HG03558 (cell line): Measurements from ENCODE around the gene TEX11.
"Not testable (repeated sequence)": the region's sequence is repeated elsewhere in the genome, so short reads cannot be mapped to it uniquely, and the experiment has no call there.

Source experiments
- ATAC-seq: cut with Tn5 transposase; IDR thresholded peaks from one replicate; pipeline ENCODE4 v1.9.1; 2021; ENCODE audit warnings: moderate number of reproducible peaks; ENCODE audit not compliant: unreplicated experiment; ENCODE audit errors: extremely low read depth

TEX11 gene

DNA sequence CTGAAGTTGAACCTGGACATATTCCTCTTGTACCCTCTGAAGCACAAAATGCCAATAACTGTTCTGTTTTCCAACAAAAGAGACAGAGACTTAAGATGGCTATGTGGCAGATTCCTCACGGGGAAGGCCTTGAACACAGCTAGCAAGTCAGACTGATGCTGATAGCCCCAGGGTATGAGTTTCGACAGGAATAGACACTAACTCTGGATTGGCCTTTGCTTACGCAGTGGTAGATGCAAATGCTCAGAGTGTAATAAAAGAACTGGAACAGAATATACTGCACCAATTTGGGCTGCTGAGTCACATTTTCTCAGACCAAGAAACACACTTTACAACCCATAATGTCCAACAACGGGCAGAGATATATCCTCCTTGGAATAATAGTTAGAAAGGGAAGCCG lies 290.0 kb downstream of the TEX11 start:
- no peak for ATAC-seq

DNA sequence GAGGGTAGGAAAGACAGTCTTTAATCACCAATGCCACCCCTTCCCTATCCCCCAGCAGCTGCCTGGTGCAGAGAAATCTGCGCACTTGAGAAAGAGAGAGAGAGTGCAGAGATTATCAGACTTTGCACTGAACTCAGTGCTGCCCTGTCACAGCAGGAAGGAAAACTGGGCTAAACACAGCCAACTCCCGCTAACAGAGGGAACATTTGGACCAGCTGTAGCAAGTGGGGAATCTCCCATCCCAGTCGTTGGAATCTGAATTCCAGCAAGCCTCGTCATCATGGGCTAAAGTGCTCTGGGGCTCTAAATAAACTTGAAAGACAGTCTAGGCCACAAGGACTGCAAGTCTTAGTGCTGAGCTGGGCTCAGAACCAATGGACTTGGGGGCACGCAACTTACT lies 295.2 kb downstream of the TEX11 start:
- ATAC-seq = no peak

DNA sequence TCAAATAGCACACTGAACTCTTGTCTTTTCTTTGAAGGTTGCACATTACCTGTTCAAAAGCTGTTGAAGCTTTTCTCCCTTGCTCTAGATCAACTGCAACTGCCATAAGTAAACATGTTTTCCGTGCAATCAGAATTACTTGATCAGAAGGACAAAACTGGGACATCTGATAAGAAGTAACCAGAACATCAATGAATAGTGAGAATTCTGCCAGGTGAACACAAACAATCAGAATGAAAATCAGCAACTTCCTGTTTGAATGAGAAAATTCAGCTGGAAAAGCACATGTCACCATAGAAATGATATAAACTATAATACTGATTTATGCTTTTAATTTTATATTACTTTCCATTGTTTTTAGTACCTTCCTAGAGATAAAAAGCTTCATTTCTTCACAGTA lies 303.2 kb downstream of the TEX11 start:
- no peak for ATAC-seq

DNA sequence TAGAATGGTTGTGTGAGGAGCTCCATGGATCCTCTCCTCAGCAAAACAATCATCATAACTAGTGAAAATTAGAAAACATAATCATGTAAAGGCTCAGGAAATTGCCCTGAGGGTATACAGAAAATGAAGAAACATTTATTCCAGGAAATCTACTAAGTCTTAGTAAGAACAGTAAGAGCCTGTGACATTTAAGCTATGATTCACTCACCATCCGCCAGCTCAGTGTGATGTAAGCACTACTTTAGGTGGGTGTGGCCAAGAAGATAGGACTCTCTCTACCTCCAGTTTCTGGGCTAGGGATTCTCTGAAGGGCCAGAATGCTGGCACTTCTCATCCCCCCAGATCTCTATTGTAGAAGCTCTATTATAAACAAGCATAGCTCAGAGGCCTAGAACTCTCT lies 316.4 kb downstream of the TEX11 start:
- ATAC-seq = no peak

DNA sequence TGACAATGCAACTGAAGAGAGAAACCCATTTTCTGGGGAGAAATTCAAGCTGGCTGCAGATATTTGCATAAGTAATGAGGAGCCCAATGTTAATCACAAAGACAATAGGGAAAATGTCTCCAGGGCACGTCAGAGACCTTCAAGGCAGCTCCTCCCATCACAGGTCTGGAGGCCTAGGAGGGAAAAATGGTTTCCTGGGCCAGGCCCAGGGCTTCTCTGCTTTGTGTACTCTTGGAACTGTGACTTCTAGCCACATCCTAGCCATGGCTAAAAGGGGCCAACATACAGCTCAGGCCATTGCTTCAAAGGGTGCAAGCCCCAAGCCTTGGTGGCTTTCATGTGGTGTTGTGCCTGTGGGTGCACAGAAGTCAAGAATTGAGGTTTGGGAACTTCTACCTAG lies 321.4 kb downstream of the TEX11 start:
- not testable (repeated sequence) for ATAC-seq

DNA sequence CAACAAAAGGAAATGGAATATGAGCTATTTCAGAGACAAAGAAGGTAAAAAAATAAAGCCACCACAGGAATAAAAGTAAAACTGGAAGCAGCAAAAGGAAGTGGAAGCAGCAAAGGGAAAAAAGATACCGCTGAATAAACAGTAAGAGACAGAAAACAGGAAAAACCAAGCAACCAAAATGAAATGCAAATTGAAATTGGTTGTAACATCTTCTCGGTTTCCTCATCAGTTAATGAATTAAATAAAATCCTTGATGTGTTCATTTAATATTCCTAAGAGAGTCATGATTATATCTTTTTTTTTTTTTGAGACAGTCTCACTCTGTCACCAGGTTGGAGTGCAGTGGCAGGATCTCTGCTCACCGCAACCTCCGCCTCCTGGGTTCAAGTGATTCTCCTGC lies 331.1 kb downstream of the TEX11 start:
- no peak for ATAC-seq

DNA sequence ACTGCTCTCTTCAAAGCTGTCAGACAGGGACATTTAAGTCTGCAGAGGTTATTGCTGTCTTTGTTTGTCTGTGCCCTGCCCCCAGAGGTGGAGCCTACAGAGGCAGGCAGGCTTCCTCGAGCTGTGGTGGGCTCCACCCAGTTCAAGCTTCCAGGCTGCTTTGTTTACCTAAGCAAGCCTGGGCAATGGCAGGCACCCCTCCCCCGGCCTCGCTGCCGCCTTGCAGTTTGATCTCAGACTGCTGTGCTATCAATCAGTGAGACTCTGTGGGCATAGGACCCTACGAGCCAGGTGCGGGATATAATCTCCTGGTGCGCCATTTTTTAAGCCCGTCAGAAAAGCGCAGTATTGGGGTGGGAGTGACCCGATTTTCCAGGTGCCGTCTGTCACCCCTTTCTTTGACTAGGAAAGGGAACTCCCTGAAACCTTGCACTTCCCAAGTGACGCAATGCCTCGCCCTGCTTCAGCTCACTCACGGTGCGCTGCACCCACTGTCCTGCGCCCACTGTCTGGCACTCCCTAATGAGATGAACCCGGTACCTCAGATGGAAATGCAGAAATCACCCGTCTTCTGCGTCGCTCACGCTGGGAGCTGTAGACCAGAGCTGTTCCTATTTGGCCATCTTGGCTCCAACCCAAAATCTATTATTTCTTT lies 338.5 kb downstream of the TEX11 start:
- not testable (repeated sequence) for ATAC-seq

DNA sequence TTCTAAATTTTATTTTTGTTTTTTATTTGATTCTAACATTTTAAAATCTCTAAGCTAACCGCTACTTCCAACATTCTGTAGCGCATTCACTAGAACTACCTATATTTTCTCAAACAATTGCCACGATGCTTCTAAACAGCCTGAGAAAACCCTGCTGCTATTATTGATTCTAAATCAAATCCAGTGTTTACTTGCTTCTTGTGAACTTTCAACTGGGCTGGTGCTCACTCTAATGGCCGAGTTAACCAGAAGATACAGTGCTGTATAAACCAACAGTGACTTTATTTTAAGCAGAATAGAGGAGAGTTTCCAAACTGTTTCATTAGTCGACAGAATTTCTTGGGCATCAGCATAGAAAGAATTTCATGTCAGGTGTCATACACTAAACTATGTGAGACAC lies 353.6 kb downstream of the TEX11 start:
- no peak for ATAC-seq

DNA sequence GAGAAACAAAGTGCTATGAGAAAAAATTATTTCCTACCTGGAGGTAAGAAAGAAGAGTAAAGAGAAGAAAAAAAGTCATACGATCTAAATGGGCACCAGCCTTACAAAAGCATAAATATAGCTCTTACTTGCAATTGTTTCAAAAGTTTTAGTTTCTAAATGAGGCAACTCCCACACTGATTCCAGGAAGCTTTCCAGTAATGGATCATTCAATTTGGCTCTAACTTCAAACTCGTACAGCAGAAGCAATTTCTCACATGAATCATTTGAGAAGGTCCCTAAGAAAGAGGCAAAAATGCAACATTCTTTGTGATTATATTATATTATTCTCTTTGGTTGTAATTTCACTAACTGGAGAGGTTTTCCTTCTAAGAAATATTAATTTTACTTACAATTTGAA lies 354.0 kb downstream of the TEX11 start:
- no peak for ATAC-seq

DNA sequence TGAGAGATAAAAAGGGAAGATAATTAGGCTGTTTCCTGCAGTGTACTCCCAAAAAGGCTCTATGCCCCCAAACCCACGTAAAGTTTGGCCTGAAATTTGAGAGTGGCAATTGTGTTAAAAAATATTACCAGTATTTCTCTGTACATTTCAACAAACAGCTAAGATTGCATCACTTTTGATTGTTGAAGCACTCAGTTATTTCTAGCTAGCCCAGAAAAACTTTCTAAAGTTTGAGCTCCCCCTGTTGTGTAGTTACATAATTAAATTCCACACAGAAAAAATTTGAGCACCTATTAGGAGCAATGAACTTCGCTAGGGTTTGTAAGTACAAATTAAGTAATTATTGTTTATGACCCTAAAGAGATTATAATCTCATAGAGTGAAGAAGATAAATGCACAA lies 354.4 kb downstream of the TEX11 start:
- ATAC-seq = no peak

DNA sequence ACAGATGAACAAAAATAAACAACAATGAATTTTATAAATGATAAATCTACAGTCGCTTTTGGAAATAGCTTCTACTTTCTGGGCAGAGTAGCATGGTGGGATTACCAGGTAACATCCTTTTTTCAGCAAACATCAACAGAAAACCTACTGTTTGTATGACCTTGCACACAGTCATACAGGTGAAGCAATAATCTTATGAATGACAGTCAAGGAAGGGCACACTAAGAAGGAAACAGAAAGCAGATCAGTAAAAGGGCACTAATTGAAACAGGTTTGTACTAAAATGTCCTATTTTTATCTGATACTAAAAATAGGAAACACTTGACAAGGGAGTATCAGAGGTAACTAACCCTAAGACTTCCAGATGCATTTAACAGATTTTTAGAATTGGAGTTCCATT lies 355.0 kb downstream of the TEX11 start:
- no peak for ATAC-seq

DNA sequence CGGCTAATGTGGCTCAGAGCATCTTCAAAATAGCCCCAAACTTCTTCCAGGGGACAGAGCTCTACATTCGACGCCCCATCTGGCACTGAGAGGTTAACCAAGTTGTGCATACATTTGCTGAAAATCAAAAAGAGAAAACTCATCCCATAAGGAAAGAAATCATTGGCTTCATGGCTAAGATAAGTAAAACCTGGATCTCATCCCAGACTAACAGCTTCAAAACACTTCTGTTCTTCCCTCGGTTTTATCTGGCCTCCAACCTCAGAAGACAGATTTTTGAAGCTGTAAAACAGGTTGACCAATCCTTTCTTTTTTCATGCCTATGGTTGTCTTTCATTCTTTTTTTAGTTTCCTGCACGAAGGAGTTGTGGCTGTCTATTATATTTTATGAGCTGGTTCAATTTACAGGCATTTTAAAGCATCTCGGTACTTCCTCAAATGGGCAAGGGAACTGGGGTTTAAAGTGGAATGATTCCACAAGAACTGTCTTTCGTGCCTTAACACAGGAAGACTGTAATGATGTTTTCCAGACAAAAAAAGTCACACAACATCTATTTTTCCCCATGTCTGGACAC lies 356.3 kb downstream of the TEX11 start:
- no peak for ATAC-seq

DNA sequence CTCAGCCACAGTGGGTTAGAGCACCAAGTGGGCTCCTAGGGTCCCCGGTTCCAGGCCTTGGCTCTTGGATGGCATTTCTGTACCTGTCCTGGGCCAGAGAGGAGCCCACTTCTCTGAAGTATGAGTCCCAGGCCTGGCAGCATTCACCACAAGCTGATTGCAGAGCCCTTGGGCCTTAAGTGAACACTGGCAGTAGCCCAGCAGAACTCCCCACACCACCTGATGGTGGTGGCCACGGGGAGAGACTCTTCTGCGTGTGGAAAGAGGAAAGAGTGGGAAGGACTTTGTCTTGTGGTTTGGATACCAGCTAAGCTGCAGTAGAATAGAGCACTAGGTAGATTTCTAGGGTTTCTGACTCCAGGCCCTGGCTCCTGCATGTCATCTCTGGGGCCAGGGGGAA lies 359.1 kb downstream of the TEX11 start:
- no peak for ATAC-seq

DNA sequence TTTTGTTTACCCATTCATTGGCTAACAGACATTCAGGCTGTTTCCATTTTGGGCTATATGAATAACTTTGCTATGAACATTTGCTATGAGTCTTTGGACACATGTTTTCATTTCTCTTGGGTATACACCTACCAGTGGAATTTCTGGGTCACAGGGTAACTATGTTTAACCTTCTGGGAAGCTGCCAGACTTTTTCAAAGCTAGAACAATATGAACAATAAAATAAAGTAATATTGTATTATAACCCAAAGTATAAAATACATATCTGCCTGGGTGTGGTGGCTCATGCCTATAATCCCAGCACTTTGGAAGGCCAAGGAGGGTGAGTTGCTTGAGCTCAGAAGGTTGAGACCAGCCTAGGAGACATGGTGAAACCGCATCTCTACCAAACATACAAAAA lies 373.3 kb downstream of the TEX11 start:
- no peak for ATAC-seq

DNA sequence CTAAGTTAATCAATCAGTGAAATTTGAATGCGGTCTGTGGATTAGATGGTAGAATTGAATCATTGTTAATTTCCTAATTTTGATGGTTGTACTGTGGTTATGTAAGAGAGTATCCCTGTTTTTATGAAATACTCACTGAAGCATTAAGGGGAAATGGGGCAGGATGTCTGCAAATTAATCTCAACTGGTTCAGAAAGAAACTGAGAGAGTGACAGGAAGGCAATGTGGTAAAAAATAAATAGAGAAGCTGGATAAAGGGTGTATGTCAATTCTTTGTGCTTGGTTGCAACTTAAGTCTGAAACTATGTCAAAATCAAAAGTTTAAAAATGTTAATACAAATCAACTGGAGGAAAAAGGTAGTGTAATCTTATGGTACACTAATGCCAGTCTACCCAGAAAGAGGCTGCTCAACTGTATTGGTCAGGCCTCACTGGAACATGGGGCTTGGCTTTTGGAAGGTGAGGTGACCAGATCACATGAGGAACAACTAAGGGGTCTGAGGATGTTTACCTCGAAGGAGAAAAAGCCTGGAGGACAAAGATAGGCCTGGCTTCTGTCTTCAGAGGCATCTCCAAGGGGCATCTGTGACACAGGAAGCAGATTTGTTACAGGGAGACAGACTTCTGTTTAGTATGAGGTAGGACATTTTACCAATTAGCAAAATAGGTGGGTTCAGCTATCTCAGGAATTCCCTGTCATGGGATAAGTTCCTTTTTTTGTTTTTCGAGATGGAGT lies 380.7 kb downstream of the TEX11 start:
- ATAC-seq = no peak

DNA sequence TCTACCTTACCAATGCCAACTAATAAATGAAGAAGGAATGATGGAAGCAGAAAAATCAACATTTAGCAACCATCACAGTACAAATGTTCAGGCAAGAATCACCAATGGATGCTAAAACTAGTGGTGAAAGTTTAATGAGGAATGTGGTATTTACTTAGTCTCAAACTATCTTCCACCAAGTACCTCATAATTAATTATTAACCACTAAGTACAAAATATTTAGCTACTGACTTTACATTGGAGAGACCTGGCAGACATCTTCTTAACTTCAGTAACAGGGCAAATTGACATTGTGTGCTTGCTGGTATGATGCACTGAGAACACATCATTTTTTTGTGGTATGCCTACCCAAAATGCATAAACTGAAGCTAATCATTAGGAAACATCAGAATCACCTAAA lies 381.5 kb downstream of the TEX11 start:
- no peak for ATAC-seq

DNA sequence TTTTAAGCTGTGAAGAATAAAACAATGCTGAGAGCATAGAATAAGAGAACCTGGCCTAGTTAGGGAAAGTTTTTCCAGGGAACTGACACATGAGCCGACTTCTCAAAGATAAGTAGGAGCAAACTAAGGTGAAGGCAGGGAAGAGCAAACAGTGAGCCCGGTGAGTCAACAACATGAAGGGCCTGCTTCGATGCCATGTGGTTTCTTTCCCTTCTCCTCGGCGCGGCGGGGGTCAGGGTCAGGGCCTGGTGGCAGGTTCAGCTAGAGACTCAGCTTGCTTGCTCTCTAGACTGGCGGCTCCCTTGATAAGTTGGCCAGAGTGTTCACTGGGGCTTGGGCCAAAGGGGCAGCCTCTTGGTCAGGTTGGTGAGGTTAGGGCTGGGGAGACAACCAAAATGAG lies 382.8 kb downstream of the TEX11 start:
- ATAC-seq = no peak

DNA sequence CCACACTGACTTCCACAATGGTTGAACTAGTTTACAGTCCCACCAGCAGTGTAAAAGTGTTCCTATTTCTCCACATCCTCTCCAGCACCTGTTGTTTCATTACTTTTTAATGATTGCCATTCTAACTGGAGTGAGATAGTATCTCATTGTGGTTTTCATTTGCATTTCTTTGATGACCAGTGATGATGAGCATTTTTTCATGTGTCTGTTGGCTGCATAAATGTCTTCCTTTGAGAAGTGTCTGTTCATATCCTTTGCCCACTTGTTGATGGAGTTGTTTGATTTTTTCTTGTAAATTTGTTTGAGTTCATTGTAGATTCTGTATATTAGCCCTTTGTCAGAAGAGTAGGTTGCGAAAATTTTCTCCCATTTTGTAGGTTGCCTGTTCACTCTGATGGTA lies 392.8 kb downstream of the TEX11 start:
- not testable (repeated sequence) for ATAC-seq

DNA sequence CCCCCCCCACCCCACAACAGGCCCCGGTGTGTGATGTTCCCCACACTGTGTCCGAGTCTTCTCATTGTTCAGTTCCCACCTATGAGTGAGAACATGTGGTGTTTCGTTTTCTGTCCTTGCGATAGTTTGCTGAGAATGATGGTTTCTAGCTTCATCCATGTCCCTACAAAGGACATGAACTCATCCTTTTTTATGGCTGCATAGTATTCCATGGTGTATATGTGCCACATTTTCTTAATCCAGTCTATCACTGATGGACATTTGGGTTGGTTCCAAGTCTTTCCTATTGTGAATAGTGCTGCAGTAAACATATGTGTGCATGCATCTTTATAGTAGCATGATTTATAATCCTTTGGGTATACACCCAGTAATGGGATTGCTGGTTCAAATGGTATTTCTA lies 393.2 kb downstream of the TEX11 start:
- ATAC-seq = not testable (repeated sequence)

DNA sequence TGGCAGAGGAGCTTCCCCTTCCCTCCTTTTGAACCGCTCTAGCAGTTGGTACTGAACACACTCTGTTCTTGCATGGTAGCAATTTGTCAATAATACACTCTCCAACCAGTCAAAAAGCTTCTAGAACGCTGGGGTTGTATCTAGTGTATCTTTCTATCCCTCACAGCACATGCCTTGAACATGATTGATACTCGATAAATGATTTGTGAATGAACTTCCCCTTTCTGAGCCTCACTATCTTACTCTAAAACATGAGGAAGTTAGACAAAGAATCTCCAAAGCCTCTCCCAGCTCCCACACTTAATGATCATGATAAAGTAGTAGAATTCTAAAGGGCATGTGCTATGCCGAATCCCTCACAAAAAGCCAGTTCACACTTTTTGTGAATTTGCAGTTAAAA lies 399.4 kb downstream of the TEX11 start:
- no peak for ATAC-seq

DNA sequence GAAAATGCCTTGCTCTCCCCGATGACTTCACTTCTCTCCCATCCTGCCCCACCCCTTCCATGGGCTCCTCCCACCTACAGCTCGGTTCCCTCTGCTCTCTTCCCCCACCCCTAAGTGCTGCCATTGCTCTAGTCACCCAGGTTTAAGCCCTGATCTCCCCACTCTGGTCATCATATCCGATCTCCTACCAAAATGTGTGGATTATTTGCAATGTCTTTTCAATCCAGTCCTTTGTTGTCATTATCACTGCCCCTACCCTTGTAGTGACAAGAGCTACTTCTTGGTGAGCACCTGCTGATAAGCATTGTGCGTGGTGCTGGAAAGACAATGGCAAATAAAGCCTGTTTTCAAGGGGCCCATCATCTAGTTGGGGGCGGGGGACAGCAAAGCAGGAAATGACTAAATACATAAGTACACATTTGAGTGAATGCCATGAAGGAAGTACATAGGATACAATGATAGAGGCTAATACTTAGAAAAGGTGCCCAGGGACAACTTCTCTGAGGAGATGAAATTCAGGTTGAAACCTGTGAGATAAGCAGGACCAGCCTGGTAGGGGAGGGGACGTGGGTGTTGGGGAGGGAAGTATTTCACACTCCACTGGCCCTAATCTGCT lies 400.1 kb downstream of the TEX11 start:
- ATAC-seq = no peak
